NCI-H510A (cell line): ENCODE data around the gene MUC2.

Experiments used
- DNase-seq: peaks from one replicate; lab custom pipeline; 2025; lab: John Stamatoyannopoulos, UW

Gene MUC2

GRCh38 chr11:1121813-1122663, 47.4 kb downstream of the MUC2 start:
- DNase-seq, result no peak

- no peak for DNase-seq
Measured at GRCh38 chr11:1122664-1123002, 48.0 kb downstream of the MUC2 start.

- DNase-seq, result no peak
Measured at GRCh38 chr11:1123970-1124369, 49.3 kb downstream of the MUC2 start.
